Astrocyte (in vitro differentiated cells and primary cell): ENCODE results near the gene PTPN5. TPM values are rescaled to one million over a fixed set of nuclear protein-coding genes. Genes with fewer than 3 reads are reported as not detected.

Source experiments
- DNase-seq: peaks from one replicate; pipeline ENCODE4 v3.0.0-alpha.2; 2010; ENCODE audit warnings: low read depth
- FAIRE-seq: peaks from 2 replicates; lab custom pipeline; 2011; peaks lifted over from hg19 to GRCh38; lab: Jason Lieb, UNC
- H2AFZ ChIP-seq: 2 replicates; pipeline ENCODE4 v1.6.0; 2012; ENCODE audit warnings: low read depth, low read length, inconsistent platforms
- H3K27ac ChIP-seq: 2 replicates; pipeline ENCODE4 v1.5.1; 2011; ENCODE audit warnings: low read depth, low read length, inconsistent platforms
- H3K27me3 ChIP-seq: 2 replicates; pipeline ENCODE4 v1.6.0; 2011; ENCODE audit warnings: low read length, inconsistent platforms; ENCODE audit not compliant: insufficient read depth
- H3K36me3 ChIP-seq: 2 replicates; pipeline ENCODE4 v1.5.1; 2011; ENCODE audit warnings: low read length, inconsistent platforms; ENCODE audit not compliant: insufficient read depth
- H3K4me1 ChIP-seq: 2 replicates; pipeline ENCODE4 v1.5.1; 2011; ENCODE audit warnings: low read length, inconsistent platforms; ENCODE audit not compliant: insufficient read depth
- H3K4me2 ChIP-seq: 2 replicates; pipeline ENCODE4 v1.6.0; 2012; ENCODE audit warnings: low read length, inconsistent platforms
- H3K4me3 ChIP-seq: 2 replicates; pipeline ENCODE4 v1.5.1; 2011; ENCODE audit warnings: low read depth, mild to moderate bottlenecking, low read length, inconsistent platforms; ENCODE audit not compliant: insufficient read depth
- H3K79me2 ChIP-seq: 2 replicates; pipeline ENCODE4 v1.6.0; 2012; ENCODE audit warnings: mild to moderate bottlenecking, low read length, inconsistent platforms; ENCODE audit not compliant: insufficient read depth
- H3K9ac ChIP-seq: 2 replicates; pipeline ENCODE4 v1.6.0; 2012; ENCODE audit warnings: mild to moderate bottlenecking, low read length, inconsistent platforms
- H3K9me3 ChIP-seq: 2 replicates; pipeline ENCODE4 v1.5.1; 2012; ENCODE audit warnings: low read depth, mild to moderate bottlenecking, low read length, inconsistent platforms; ENCODE audit not compliant: insufficient read depth
- H4K20me1 ChIP-seq: 2 replicates; pipeline ENCODE4 v1.6.0; 2012; ENCODE audit warnings: low read length, inconsistent platforms; ENCODE audit not compliant: insufficient read depth
- H3K27ac Mint-ChIP-seq: one replicate; pipeline ENCODE4 v1.8.0; 2021; ENCODE audit warnings: mild to moderate bottlenecking, mixed read lengths; ENCODE audit not compliant: unreplicated experiment
- H3K27me3 Mint-ChIP-seq: one replicate; pipeline ENCODE4 v1.8.0; 2021; ENCODE audit warnings: low read depth, mixed read lengths; ENCODE audit not compliant: unreplicated experiment
- H3K36me3 Mint-ChIP-seq: one replicate; pipeline ENCODE4 v1.8.0; 2021; ENCODE audit warnings: low read depth, mixed read lengths; ENCODE audit not compliant: unreplicated experiment
- H3K4me1 Mint-ChIP-seq: one replicate; pipeline ENCODE4 v1.8.0; 2021; ENCODE audit warnings: low read depth, mixed read lengths; ENCODE audit not compliant: unreplicated experiment
- H3K4me3 Mint-ChIP-seq: one replicate; pipeline ENCODE4 v1.8.0; 2021; ENCODE audit warnings: mild to moderate bottlenecking, moderate library complexity, mixed read lengths; ENCODE audit not compliant: unreplicated experiment
- H3K9me3 Mint-ChIP-seq: one replicate; pipeline ENCODE4 v1.8.0; 2021; ENCODE audit warnings: mild to moderate bottlenecking, mixed read lengths; ENCODE audit not compliant: unreplicated experiment
- EZH2 ChIP-seq: IDR thresholded peaks from 2 replicates; pipeline ENCODE4 v1.6.1; 2012; ENCODE audit warnings: mild to moderate bottlenecking, low read length, inconsistent platforms; ENCODE audit not compliant: insufficient read depth
- total RNA-seq: library from RNA; stranded (reverse); gene quantifications from 2 replicates; pipeline ENCODE4 v1.2.1, GENCODE V29; 2021
- TF ChIP-seq, protein P1 (sequence below): IDR thresholded peaks from 2 replicates; pipeline ENCODE4 v1.5.1; 2011; ENCODE audit warnings: low read depth, mild to moderate bottlenecking, inconsistent platforms, low read length, moderate library complexity; ENCODE audit not compliant: insufficient read depth

Gene PTPN5
- total RNA-seq, 1 donor from 2014 or later, result 0.07 TPM

GRCh38 chr11:18756889-18757288, 34.7 kb downstream of the PTPN5 start:
- Histone ChIP-seq H3K4me2 (no peak overlapping the region), H3K36me3 (no peaks in the 10 kb centered on the region), H3K27ac (no peak overlapping the region), H3K9ac (no peak overlapping the region), H3K4me1 (no peaks in the 10 kb centered on the region), H3K79me2 (no peaks in the 10 kb centered on the region), H3K27me3 (peaks cover 4% of the 10 kb centered on the region), H4K20me1 (no peaks in the 10 kb centered on the region), H2AFZ (no peak overlapping the region), H3K9me3 (no peaks in the 10 kb centered on the region), H3K4me3 (no peak overlapping the region)
- no peak overlapping the region for H3K4me3 Mint-ChIP-seq
- DNase-seq (no peak), FAIRE-seq (no peak)
- peaks cover 1% of the 10 kb centered on the region for H3K27me3 Mint-ChIP-seq
- TF ChIP-seq, protein P1, sequence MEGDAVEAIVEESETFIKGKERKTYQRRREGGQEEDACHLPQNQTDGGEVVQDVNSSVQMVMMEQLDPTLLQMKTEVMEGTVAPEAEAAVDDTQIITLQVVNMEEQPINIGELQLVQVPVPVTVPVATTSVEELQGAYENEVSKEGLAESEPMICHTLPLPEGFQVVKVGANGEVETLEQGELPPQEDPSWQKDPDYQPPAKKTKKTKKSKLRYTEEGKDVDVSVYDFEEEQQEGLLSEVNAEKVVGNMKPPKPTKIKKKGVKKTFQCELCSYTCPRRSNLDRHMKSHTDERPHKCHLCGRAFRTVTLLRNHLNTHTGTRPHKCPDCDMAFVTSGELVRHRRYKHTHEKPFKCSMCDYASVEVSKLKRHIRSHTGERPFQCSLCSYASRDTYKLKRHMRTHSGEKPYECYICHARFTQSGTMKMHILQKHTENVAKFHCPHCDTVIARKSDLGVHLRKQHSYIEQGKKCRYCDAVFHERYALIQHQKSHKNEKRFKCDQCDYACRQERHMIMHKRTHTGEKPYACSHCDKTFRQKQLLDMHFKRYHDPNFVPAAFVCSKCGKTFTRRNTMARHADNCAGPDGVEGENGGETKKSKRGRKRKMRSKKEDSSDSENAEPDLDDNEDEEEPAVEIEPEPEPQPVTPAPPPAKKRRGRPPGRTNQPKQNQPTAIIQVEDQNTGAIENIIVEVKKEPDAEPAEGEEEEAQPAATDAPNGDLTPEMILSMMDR, result no peak
- no peak for TF ChIP-seq EZH2
- H3K9me3 Mint-ChIP-seq, result no peaks in the 10 kb centered on the region
- peaks cover 3% of the 10 kb centered on the region for H3K4me1 Mint-ChIP-seq
- H3K27ac Mint-ChIP-seq, result no peak overlapping the region
- H3K36me3 Mint-ChIP-seq, result no peaks in the 10 kb centered on the region

DNA sequence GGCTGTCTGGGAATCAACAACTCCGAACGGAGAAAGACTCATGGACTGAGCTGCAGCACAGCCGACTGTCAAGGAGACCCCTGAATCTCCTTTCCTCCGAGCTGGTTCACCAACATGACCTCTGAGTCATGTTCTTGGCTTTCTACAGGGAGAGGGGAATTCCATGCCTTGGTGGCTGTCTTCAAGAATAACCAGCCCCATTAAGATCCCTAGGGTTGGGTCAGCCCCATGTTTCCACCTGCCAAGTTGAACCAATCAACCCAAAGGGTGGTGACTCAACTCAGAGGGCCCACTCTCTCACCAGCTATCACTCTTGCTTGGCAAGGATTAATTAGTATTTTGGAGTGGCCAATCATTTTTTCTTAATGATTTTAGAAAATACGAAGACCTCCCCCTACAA, 37.3 kb downstream of the PTPN5 start:
- FAIRE-seq, result no peak
- Histone ChIP-seq H3K79me2 (no peaks in the 10 kb centered on the region), H3K4me2 (no peak overlapping the region), H4K20me1 (no peaks in the 10 kb centered on the region), H2AFZ (no peak overlapping the region), H3K36me3 (no peaks in the 10 kb centered on the region), H3K27me3 (peaks cover 4% of the 10 kb centered on the region), H3K4me3 (no peak overlapping the region), H3K27ac (no peak overlapping the region), H3K4me1 (peaks cover 8% of the 10 kb centered on the region), H3K9me3 (no peaks in the 10 kb centered on the region), H3K9ac (no peak overlapping the region)
- Mint-ChIP-seq H3K9me3 (no peaks in the 10 kb centered on the region), H3K27ac (no peak overlapping the region), H3K4me3 (no peak overlapping the region), H3K27me3 (peaks cover 1% of the 10 kb centered on the region), H3K4me1 (peaks cover 9% of the 10 kb centered on the region), H3K36me3 (no peaks in the 10 kb centered on the region)
- peak; percentile 43 for DNase-seq
- TF ChIP-seq, protein P1, result no peak
- TF ChIP-seq EZH2, result no peak

DNA sequence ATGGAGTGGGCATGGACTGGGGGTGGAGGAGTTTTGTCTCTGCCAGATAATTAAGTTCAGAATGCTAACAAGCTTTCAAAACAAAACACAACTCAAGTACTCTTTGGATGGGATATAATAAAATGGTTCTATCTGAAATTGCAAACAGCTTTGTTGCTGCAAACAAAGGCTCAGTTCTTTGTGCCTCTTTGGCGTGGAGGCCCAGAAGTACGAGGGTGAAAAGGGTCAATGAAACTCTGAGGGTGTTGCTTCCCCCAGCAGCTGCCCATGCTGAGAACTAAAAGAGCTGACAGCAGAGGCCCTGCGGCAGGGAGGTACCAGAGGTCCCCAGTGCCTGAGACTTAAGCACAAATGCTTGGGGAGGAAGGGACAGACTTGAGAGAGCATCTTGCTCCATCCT, 39.1 kb downstream of the PTPN5 start:
- H3K36me3 ChIP-seq, result no peaks in the 10 kb centered on the region
- H3K4me1 ChIP-seq, result peaks cover 8% of the 10 kb centered on the region
- H3K27ac ChIP-seq, result no peak overlapping the region
- TF ChIP-seq, protein P1, result no peak
- TF ChIP-seq EZH2, result no peak
- no peaks in the 10 kb centered on the region for H3K27me3 ChIP-seq
- Mint-ChIP-seq H3K27me3 (peaks cover 1% of the 10 kb centered on the region), H3K36me3 (no peaks in the 10 kb centered on the region), H3K9me3 (no peaks in the 10 kb centered on the region), H3K4me3 (no peak overlapping the region), H3K27ac (no peak overlapping the region), H3K4me1 (peaks cover 14% of the 10 kb centered on the region)
- no peak overlapping the region for H3K4me3 ChIP-seq
- no peak overlapping the region for H3K4me2 ChIP-seq
- H4K20me1 ChIP-seq, result no peaks in the 10 kb centered on the region
- no peak overlapping the region for H2AFZ ChIP-seq
- no peak for DNase-seq
- H3K9ac ChIP-seq, result no peak overlapping the region
- FAIRE-seq, result no peak
- no peaks in the 10 kb centered on the region for H3K9me3 ChIP-seq
- no peaks in the 10 kb centered on the region for H3K79me2 ChIP-seq
